HG02970 (cell line): ENCODE results near the gene AQP3.
"Not testable (repeated sequence)": the region's sequence is repeated elsewhere in the genome, so short reads cannot be mapped to it uniquely, and the experiment has no call there.

Source experiments
- ATAC-seq: cut with Tn5 transposase; IDR thresholded peaks from one replicate; pipeline ENCODE4 v1.9.1; 2021; ENCODE audit warnings: mild to moderate bottlenecking, moderate library complexity, moderate number of reproducible peaks; ENCODE audit not compliant: unreplicated experiment, low FRiP score

Gene AQP3

GRCh38 chr9:33443464-33444154 lies 3.8 kb downstream of the AQP3 start:
- ATAC-seq: no peak

- no peak for ATAC-seq
Observed at GRCh38 chr9:33443047-33443446, 4.3 kb downstream of the AQP3 start.

GRCh38 chr9:33442125-33442524 lies 5.3 kb downstream of the AQP3 start:
- no peak for ATAC-seq

- no peak for ATAC-seq
Observed at GRCh38 chr9:33440609-33441008, 6.8 kb downstream of the AQP3 start.

GRCh38 chr9:33440204-33440603 lies 7.2 kb downstream of the AQP3 start:
- no peak for ATAC-seq

GRCh38 chr9:33439731-33440130 lies 7.7 kb downstream of the AQP3 start:
- ATAC-seq: no peak

- ATAC-seq: no peak
Observed at GRCh38 chr9:33438926-33439680, 8.3 kb downstream of the AQP3 start.

GRCh38 chr9:33437898-33438297 lies 9.5 kb downstream of the AQP3 start:
- no peak for ATAC-seq

- no peak for ATAC-seq
Observed at GRCh38 chr9:33437205-33437604, 10.2 kb downstream of the AQP3 start.

- no peak for ATAC-seq
Observed at GRCh38 chr9:33436445-33436844, 10.9 kb downstream of the AQP3 start.

- ATAC-seq: no peak
Observed at GRCh38 chr9:33435821-33436277, 11.5 kb downstream of the AQP3 start.

GRCh38 chr9:33434317-33435105 lies 12.9 kb downstream of the AQP3 start:
- ATAC-seq: no peak

- ATAC-seq: no peak
Observed at GRCh38 chr9:33433871-33434270, 13.5 kb downstream of the AQP3 start.

GRCh38 chr9:33431420-33431819 lies 16.0 kb downstream of the AQP3 start:
- ATAC-seq: no peak

- ATAC-seq: no peak
Observed at GRCh38 chr9:33430942-33431341, 16.5 kb downstream of the AQP3 start.

GRCh38 chr9:33429256-33429985 lies 18.0 kb downstream of the AQP3 start:
- ATAC-seq: no peak

GRCh38 chr9:33426843-33427293 lies 20.5 kb downstream of the AQP3 start:
- no peak for ATAC-seq

- no peak for ATAC-seq
Observed at GRCh38 chr9:33425128-33425533, 22.3 kb downstream of the AQP3 start.

- ATAC-seq: not testable (repeated sequence)
Observed at GRCh38 chr9:33424492-33424891, 22.9 kb downstream of the AQP3 start.

- not testable (repeated sequence) for ATAC-seq
Observed at GRCh38 chr9:33424043-33424442, 23.4 kb downstream of the AQP3 start.
